GM12878 (cell line): Measurements from ENCODE around the gene HOXD12. TPM values are rescaled to one million over a fixed set of nuclear protein-coding genes. Genes with fewer than 3 reads are reported as not detected.

Experiments
- ATAC-seq: fragments of 200-7000 bp; cut with Tn5 transposase; 3 replicates; pipeline ENCODE4 v1.9.1; 2020; ENCODE audit warnings: mild to moderate bottlenecking, moderate library complexity
- BruUV-seq: library from RNA; stranded (reverse); fragments of 400-500 nt; replicated peaks from 2 replicates; lab custom pipeline; 2021; lab: Mats Ljungman, UMichigan
- CTCF ChIA-PET: fragments of 300-600 bp; sonication (Branson Sonifier 250); formaldehyde crosslinking; extraction: SDS; loops from one replicate; lab custom pipeline; 2021; ENCODE audit warnings: inconsistent platforms; lab: Yijun Ruan, JAX
- POLR2A ChIA-PET: fragments of 350-600 bp; formaldehyde crosslinking; extraction: SDS; loops from one replicate; lab custom pipeline; 2021; ENCODE audit warnings: inconsistent platforms; lab: Charles Lee
- RAD21 ChIA-PET: fragments of 300-600 bp; sonication (Branson Sonifier 250); formaldehyde crosslinking; loops from one replicate; lab custom pipeline; 2023; ENCODE audit warnings: antibody characterized with exemption; ENCODE audit not compliant: unreplicated experiment; lab: Charles Lee
- SMC1A ChIA-PET: fragments of 300-600 bp; sonication (Branson Sonifier 250); formaldehyde crosslinking; loops from one replicate; lab custom pipeline; 2023; ENCODE audit not compliant: unreplicated experiment, uncharacterized antibody; lab: Charles Lee
- DNase-seq: peaks from one replicate; pipeline ENCODE4 v3.0.0-alpha.2; 2011; ENCODE audit warnings: low read depth, low spot score
- FAIRE-seq: peaks from 3 replicates; lab custom pipeline; 2011; peaks lifted over from hg19 to GRCh38; lab: Jason Lieb, UNC
- H2AFZ ChIP-seq: 2 replicates; pipeline ENCODE4 v1.6.0; 2011; ENCODE audit warnings: low read depth, low read length, control low read depth; ENCODE audit not compliant: control insufficient read depth
- H3K27ac ChIP-seq: 2 replicates; pipeline ENCODE4 v1.5.1; 2011; ENCODE audit warnings: control low read depth; ENCODE audit not compliant: control insufficient read depth, insufficient read depth
- H3K27me3 ChIP-seq, 2 experiments: replicated peaks in 1 of 2; 2 replicates each; pipeline versions ENCODE4 v1.6.0 to v1.6.1; 2011; ENCODE audit warnings: low read length in 1 of 2; ENCODE audit not compliant: control insufficient read depth in 2 of 2, insufficient read depth in 2 of 2
- H3K36me3 ChIP-seq, 2 experiments: 2 replicates each; pipeline ENCODE4 v1.5.1; 2011; ENCODE audit warnings: low read length in 1 of 2; ENCODE audit not compliant: control insufficient read depth in 2 of 2, insufficient read depth in 2 of 2
- H3K4me1 ChIP-seq: 2 replicates; pipeline ENCODE4 v1.6.1; 2011; ENCODE audit warnings: mild to moderate bottlenecking, low read length, moderate library complexity, mixed read lengths; ENCODE audit not compliant: control insufficient read depth, insufficient read depth
- H3K4me2 ChIP-seq: 2 replicates; pipeline ENCODE4 v1.6.0; 2011; ENCODE audit warnings: control low read depth; ENCODE audit not compliant: control insufficient read depth, insufficient read depth
- H3K4me3 ChIP-seq: fragments of 200-600 bp; sonication (generic); 2 replicates; pipeline ENCODE4 v1.5.1; 2016
- H3K79me2 ChIP-seq: 2 replicates; pipeline ENCODE4 v1.6.0; 2011; ENCODE audit warnings: low read length; ENCODE audit not compliant: control insufficient read depth, insufficient read depth
- H3K9ac ChIP-seq: 2 replicates; pipeline ENCODE4 v1.8.0; 2011; ENCODE audit warnings: low read length, control low read depth, mixed read lengths; ENCODE audit not compliant: control insufficient read depth, insufficient read depth
- H3K9me3 ChIP-seq: replicated peaks from 3 replicates; pipeline ENCODE4 v1.5.1; 2011; ENCODE audit warnings: mild to moderate bottlenecking, low read length; ENCODE audit not compliant: control insufficient read depth, insufficient read depth
- H4K20me1 ChIP-seq: 2 replicates; pipeline ENCODE4 v1.6.0; 2011; ENCODE audit not compliant: control insufficient read depth, insufficient read depth
- ASH2L ChIP-seq: fragments of 300-600, 200-600 bp; sonication (generic); IDR thresholded peaks from 2 replicates; pipeline ENCODE4 v1.6.1; 2017; ENCODE audit warnings: low read depth, mild to moderate bottlenecking, borderline replicate concordance
- GABPA ChIP-seq: IDR thresholded peaks from 2 replicates; pipeline ENCODE4 v1.6.1; 2014; ENCODE audit warnings: antibody characterized with exemption, low read depth, mild to moderate bottlenecking, inconsistent platforms
- NR2F1 ChIP-seq: fragments of 450-650 bp; conservative IDR thresholded peaks from 2 replicates; pipeline ENCODE4 v1.6.1; 2017; ENCODE audit warnings: mild to moderate bottlenecking
- POLR2A ChIP-seq: IDR thresholded peaks from 2 replicates; pipeline ENCODE4 v1.6.1; 2011; ENCODE audit warnings: low read depth, mild to moderate bottlenecking, low read length
- RAD21 ChIP-seq: IDR thresholded peaks from 2 replicates; pipeline ENCODE4 v1.6.1; 2011; ENCODE audit warnings: mild to moderate bottlenecking, low read depth, low read length, moderate library complexity; ENCODE audit not compliant: insufficient read depth
- SMC3 ChIP-seq: IDR thresholded peaks from 2 replicates; pipeline ENCODE4 v1.6.1; 2011; ENCODE audit warnings: low read length, improper control_type of control experiment, borderline replicate concordance
- SPI1 ChIP-seq: IDR thresholded peaks from 2 replicates; pipeline ENCODE4 v1.6.1; 2011; ENCODE audit warnings: low read depth, mild to moderate bottlenecking, low read length, moderate library complexity, borderline replicate concordance; ENCODE audit not compliant: insufficient read depth
- WRNIP1 ChIP-seq: IDR thresholded peaks from 2 replicates; pipeline ENCODE4 v1.6.1; 2011; ENCODE audit warnings: low read depth, low read length, improper control_type of control experiment, borderline replicate concordance
- ZNF274 ChIP-seq: IDR thresholded peaks from one replicate; pipeline ENCODE4 v1.8.0; 2011; ENCODE audit not compliant: insufficient read length, insufficient read depth
- WGBS: methylation state at CpG from one replicate; pipeline ENCODE4 v1.1.6; 2016; ENCODE audit warnings: low lambda C conversion rate; ENCODE audit not compliant: insufficient replicate concordance, insufficient coverage; ENCODE audit errors: missing lambda C conversion rate; 5-methylcytosine and 5-hydroxymethylcytosine counted together
- in situ Hi-C: fragments of 300-500 bp; cut with MboI; formaldehyde crosslinking; loops from 9 replicates; pipeline ENCODE4 v1.14.3; 2018; ENCODE audit warnings: mixed read lengths
- intact Hi-C: fragments of 100-400 bp; cut with micrococcal nuclease; formaldehyde crosslinking; loops from one replicate; pipeline ENCODE4 v1.14.2; 2022; ENCODE audit not compliant: unreplicated experiment
- polyA plus RNA-seq, 11 experiments: library from polyadenylated mRNA; depleted of rRNA in 4 of 11; unstranded in 6 of 11; stranded (reverse) in 5 of 11; fragments of >200 nt; fragmentation: Nextera tagmentation in 4 of 11; fragmentation: Illumina TruSeq in 1 of 11; extraction: Ambion mirVana in 4 of 11; extraction: Trizol in 1 of 11; gene quantifications; 1 replicate in 1 of 11; 2 replicates in 10 of 11; pipeline versions ENCODE4 v1.2.1 to v1.2.3, GENCODE V29; 2011 to 2016; ENCODE audit warnings: inconsistent platforms in 2 of 11, missing spikeins in 2 of 11, low read depth in 1 of 11
- total RNA-seq, 4 experiments: library from RNA; depleted of rRNA in 3 of 4; stranded (reverse); fragments of >200 nt in 3 of 4; fragmentation: Illumina TruSeq in 1 of 4; extraction: Trizol in 1 of 4; gene quantifications; 2 replicates each; pipeline versions ENCODE4 v1.2.1 to v1.2.3, GENCODE V29; 2013 to 2021
- TF ChIP-seq, protein P1 (sequence below), 3 experiments: IDR thresholded peaks in 2 of 3; conservative IDR thresholded peaks in 1 of 3; 2 replicates each; pipeline ENCODE4 v1.5.1; 2011; ENCODE audit warnings: low read depth in 3 of 3, low read length in 3 of 3, mild to moderate bottlenecking in 3 of 3, control low read depth in 2 of 3, moderate library complexity in 2 of 3, inconsistent platforms in 1 of 3, mixed read lengths in 1 of 3; ENCODE audit not compliant: control insufficient read depth in 2 of 3, insufficient read depth in 1 of 3; ENCODE audit errors: extremely low read depth in 1 of 3
- TF ChIP-seq, protein P2 (sequence below): IDR thresholded peaks from 2 replicates; pipeline ENCODE4 v1.6.1; 2012; ENCODE audit warnings: improper control_type of control experiment, low read depth, low read length; ENCODE audit not compliant: insufficient replicate concordance

HOXD12 gene
- total and polyA plus RNA-seq, 10 of the 15 experiments (the other 5 are each of a cell fraction or from before 2014, with no cell fraction given), result not detected

DNA sequence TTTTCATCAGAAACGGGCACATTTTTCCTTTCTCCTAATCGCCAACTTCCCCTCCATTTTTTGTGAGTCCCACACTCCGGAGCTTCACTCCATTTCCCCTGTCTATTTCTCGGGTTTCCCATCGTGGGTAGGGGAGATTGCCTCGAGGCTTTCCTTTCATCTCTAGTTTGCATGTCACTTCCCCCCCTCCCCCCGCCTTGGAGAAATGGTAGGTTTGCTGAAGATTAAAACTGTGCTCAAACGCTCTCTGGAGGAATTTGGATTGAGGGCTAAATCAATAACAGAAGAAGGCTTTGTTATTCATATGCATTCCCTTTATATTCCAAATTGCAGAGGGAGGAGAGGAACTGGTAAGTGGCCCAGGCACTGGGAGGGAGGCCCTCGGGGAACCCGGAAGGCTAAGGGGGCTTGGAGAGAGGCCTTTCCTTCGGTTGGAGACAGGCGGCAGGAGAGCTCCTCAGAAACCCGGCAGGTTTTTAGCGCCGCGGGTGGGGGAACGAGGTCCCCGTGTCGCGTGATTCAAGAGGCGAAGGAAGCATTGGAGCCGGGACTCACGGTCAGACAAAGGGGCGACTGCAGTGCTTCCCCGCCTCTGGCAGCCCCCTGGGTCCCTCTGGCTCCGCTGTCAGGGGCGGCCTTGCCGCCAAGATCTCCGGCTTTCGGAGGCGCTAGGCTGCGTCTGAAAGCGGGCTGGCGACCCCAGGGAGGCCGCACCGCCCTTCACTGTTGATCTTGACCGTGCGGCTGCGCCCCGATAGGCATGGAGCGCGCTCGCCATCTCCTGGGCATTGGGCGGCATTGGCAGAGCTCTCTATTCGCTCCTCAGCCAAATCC, 2.4 kb upstream of the HOXD12 start:
- ATAC-seq (peak; percentile 98), FAIRE-seq (peak; percentile 81), DNase-seq (no peak)
- ChIA-PET RAD21 (interaction anchor here (0.6 to 3.0 kb wide), 7 partner anchors 408 to 893 kb away, joined by 3 to 50 read pairs (median 4); no protein-coding TSS in a partner anchor), CTCF (interaction anchor here (0.6 to 3.7 kb wide), 25 partner anchors 8 to 1400 kb away, joined by 3 to 83 read pairs (median 4); partner anchors contain the start of gene EVX2), SMC1A (interaction anchor here (0.8 to 4.7 kb wide), 7 partner anchors 9 to 1348 kb away, joined by 3 to 56 read pairs (median 3); no protein-coding TSS in a partner anchor), POLR2A (no interaction called here)
- Histone ChIP-seq H2AFZ (peak overlapping the region; percentile 69), H3K9ac (no peak overlapping the region; the same call in 1 of the 2 replicates), H3K36me3 (no peaks in the 10 kb centered on the region), H3K27ac (no peak overlapping the region), H3K4me2 (peak overlapping the region; percentile 87), H3K79me2 (no peaks in the 10 kb centered on the region), H3K4me3 (peak overlapping the region; percentile 44), H3K9me3 (no peaks in the 10 kb centered on the region; the same call in 2 of the 3 replicates), H3K27me3 (peaks cover 14 to 34% of the 10 kb centered on the region in 2 experiments), H3K4me1 (peaks cover 3% of the 10 kb centered on the region; the same call in 1 of the 2 replicates), H4K20me1 (no peaks in the 10 kb centered on the region)
- in situ Hi-C loops, result loop anchor here (5.0 kb wide), 2 partner anchors 410 to 730 kb away; no protein-coding TSS in a partner anchor
- intact Hi-C loops, result loop anchor here (1.0 to 2.0 kb wide), 5 partner anchors 407 to 846 kb away; no protein-coding TSS in a partner anchor
- WGBS, result 16% methylated on average over 37 of the region's 45 CpGs
- no TSS peak for BruUV-seq
- peak; percentile 66 for TF ChIP-seq SMC3
- TF ChIP-seq NR2F1, result 0 out of 2 replicates have a peak, but pooled peaks have one; percentile 32
- TF ChIP-seq WRNIP1, result no peak
- TF ChIP-seq RAD21, result peak; percentile 82
- no peak for TF ChIP-seq ASH2L
- TF ChIP-seq ZNF274, result no peak
- no peak for TF ChIP-seq GABPA
- TF ChIP-seq SPI1, result no peak
- no peak for TF ChIP-seq POLR2A
- TF ChIP-seq, protein P1, sequence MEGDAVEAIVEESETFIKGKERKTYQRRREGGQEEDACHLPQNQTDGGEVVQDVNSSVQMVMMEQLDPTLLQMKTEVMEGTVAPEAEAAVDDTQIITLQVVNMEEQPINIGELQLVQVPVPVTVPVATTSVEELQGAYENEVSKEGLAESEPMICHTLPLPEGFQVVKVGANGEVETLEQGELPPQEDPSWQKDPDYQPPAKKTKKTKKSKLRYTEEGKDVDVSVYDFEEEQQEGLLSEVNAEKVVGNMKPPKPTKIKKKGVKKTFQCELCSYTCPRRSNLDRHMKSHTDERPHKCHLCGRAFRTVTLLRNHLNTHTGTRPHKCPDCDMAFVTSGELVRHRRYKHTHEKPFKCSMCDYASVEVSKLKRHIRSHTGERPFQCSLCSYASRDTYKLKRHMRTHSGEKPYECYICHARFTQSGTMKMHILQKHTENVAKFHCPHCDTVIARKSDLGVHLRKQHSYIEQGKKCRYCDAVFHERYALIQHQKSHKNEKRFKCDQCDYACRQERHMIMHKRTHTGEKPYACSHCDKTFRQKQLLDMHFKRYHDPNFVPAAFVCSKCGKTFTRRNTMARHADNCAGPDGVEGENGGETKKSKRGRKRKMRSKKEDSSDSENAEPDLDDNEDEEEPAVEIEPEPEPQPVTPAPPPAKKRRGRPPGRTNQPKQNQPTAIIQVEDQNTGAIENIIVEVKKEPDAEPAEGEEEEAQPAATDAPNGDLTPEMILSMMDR (IDR thresholded peaks at IDR 0.05 in 2 of 3, conservative IDR thresholded peaks at IDR 0.05 in 1 of 3; ENCODE audit: control insufficient read depth in 2 of 3, extremely low read depth in 1 of 3, insufficient read depth in 1 of 3, low read depth in 3 of 3, low read length in 3 of 3), result peak; percentile 79 to 92 (median 86)
- TF ChIP-seq, protein P2, sequence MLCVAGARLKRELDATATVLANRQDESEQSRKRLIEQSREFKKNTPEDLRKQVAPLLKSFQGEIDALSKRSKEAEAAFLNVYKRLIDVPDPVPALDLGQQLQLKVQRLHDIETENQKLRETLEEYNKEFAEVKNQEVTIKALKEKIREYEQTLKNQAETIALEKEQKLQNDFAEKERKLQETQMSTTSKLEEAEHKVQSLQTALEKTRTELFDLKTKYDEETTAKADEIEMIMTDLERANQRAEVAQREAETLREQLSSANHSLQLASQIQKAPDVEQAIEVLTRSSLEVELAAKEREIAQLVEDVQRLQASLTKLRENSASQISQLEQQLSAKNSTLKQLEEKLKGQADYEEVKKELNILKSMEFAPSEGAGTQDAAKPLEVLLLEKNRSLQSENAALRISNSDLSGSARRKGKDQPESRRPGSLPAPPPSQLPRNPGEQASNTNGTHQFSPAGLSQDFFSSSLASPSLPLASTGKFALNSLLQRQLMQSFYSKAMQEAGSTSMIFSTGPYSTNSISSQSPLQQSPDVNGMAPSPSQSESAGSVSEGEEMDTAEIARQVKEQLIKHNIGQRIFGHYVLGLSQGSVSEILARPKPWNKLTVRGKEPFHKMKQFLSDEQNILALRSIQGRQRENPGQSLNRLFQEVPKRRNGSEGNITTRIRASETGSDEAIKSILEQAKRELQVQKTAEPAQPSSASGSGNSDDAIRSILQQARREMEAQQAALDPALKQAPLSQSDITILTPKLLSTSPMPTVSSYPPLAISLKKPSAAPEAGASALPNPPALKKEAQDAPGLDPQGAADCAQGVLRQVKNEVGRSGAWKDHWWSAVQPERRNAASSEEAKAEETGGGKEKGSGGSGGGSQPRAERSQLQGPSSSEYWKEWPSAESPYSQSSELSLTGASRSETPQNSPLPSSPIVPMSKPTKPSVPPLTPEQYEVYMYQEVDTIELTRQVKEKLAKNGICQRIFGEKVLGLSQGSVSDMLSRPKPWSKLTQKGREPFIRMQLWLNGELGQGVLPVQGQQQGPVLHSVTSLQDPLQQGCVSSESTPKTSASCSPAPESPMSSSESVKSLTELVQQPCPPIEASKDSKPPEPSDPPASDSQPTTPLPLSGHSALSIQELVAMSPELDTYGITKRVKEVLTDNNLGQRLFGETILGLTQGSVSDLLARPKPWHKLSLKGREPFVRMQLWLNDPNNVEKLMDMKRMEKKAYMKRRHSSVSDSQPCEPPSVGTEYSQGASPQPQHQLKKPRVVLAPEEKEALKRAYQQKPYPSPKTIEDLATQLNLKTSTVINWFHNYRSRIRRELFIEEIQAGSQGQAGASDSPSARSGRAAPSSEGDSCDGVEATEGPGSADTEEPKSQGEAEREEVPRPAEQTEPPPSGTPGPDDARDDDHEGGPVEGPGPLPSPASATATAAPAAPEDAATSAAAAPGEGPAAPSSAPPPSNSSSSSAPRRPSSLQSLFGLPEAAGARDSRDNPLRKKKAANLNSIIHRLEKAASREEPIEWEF, result no peak
